NCI-H2196 (cell line): ENCODE results near the gene POR.
"Not testable (repeated sequence)": the region's sequence is repeated elsewhere in the genome, so short reads cannot be mapped to it uniquely, and the experiment has no call there.

ENCODE experiments used
- DNase-seq: peaks from one replicate; lab custom pipeline; 2025; ENCODE audit not compliant: unreplicated experiment; lab: John Stamatoyannopoulos, UW

The POR gene

DNA sequence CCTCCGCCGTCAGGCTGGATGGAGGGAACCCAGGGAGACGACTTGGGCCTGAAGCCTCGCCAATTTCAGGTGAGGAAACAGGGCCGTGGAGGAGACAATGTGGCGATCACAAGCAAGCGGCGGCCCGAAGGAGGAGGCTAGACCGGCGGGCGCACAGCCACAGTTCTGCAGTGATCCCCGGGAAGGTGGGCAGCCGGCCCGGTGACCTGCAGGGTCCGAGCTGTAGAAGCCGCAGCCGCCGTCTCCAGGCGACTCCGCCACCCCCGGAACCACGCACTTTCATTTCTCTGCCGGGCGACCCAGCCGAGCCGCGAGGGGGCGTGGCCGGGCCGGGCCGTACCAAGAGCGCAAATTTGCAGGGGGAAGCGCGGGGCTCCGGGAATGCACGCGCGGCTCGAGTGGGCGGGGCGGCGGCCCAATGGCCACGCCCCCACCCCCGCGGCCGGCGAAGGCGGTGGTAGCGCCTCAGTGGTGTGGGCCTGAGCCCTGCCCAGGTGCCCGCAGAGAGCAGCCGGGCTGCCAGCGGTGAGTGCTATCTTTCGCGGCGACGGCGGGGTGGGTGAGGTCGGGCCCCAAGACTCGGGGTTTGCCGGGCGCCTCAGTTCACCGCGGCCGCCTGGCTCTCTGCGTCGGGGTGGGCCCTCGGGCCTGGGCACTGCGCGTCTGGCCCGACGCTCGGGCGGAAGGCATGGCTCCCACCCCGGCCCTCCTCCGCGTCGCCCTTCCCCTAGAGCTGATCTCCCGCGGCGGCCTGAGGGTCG, at the start of gene POR:
POR (plus strand) TSS at position 501 of the 761 bp plus-strand sequence. CDS start 38,847 bp downstream, outside the sequence.
- peak; percentile 94 for DNase-seq

GRCh38 chr7:75866114-75866488, 48.9 kb upstream of the POR start:
- DNase-seq: peak; percentile 30

DNA sequence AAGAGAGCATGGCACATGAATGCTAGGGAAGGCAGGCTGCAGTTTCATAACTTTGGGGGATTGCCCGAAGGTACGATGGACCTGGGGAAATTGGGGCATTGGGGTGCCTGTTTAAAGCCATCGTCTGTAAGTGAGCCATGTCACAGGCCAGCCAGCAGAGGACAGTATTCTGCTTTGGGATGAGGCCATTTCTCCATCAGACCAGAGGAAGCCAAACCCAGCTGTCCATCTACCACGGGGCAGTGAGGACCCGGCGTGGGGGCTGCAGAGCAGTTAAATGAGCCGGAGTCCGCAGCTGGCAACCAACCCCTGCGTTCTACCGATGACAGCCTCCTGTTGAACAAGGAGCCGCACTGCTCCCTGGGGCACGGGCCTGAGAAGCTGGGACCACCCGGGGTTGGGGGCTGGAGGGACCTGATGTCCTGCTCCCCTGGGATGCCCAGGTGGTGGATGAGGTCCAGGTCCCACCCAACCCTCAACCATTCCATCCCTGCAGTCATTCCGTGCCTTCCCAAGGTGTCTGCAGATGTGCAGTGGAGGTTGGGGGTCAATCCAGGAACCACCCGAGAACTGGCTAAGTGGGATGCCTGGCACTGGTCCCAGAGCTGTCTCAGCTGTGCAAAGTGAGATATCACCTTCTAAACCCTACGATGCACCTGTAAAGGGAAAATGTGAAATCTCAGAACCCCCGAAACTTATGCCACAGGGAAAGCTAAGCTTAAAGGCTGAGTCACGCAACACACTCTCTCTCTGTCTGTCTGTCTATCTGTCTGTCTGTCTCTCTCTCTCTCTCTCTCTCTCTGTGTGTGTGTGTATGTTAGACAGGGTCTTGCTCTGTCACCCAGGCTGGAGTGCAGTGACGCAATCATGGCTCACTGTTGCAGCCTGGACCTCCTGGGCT, 48.2 kb upstream of the POR start:
- DNase-seq: peak; percentile 57

DNA sequence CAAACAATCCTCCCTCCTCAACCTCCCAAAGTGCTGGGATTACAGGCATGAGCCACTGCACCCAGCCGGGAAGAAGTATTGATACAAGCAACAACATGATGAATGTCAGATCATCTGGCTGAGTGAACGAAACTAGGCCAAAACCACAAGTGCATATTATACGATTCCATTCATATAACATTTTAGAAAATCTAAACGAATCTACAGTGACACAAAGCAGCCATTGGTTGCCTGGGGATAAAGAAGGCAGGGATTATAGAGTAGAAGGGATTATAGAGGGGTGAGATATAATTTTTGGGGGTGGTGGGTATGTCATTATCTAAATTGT, 47.6 kb upstream of the POR start:
- DNase-seq: no peak

DNA sequence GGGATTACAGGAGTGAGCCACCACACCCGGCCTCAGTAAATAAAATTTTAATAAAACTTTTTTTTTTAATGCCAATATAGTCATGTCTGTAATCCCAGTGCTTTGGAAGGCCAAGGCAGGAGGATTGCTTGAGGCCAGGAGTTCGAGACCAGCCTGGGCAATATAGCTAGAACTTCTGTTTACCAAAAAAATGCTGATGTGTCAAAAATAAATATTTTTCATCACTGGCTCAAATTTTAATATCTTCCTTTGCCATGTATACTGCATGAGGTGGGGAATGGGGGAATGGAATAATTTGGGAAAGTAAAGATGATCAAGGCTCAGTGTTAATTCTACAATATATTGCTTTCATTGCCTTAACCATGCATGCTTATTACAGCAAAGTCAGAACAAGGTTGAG, 46.8 kb upstream of the POR start:
- no peak for DNase-seq

- no peak for DNase-seq
Observed at GRCh38 chr7:75869776-75870379, 45.1 kb upstream of the POR start.

DNA sequence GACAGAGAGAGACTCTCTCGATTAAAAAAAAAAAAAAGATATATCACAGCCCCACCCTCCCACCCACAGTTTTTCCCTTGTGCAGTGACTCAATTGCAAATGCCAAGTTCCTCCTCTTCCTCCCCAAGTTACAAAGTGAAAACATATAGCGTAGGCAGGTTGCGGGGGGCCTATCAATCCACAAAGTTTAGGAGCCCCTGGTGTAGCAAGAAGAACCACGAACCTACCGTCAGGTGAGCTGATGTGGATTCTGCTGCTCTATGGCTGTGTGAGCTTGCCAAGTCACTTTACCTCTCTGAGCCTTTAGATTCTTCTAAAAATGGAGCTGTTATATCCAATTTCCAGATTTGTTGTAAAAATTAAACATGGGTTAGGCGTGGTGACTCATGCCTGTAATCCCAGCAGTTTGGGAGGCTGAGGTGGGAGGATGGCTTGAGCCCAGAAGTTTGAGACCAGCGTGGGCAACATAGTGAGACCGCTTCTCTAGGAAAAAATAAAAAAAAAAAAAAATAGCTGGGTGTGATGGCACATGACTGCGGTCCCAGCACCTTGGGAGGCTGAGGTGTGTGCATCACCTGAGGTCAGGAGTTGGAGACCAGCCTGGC, 44.3 kb upstream of the POR start:
- no peak for DNase-seq

GRCh38 chr7:75872073-75872782, 42.7 kb upstream of the POR start:
- DNase-seq: no peak

DNA sequence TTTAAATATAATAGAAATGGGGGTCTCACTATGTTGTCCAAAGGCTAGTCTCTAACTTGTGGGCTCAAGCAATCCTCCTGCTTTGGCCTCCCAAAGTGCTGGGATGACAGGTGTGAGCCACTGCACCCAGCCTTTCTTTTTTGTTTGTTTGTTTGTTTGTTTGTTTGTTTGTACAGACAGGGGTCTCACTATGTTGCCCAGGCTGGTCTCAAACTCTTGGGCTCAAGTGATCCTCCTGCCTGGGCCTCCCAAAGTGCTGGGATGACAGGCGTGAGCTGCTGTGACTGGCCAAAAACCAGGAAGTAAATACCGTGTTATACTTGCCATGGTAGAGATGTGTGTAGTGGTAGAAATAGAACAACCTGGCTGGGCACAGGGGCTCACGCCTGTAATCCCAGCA, 40.8 kb upstream of the POR start:
- DNase-seq: not testable (repeated sequence)

DNA sequence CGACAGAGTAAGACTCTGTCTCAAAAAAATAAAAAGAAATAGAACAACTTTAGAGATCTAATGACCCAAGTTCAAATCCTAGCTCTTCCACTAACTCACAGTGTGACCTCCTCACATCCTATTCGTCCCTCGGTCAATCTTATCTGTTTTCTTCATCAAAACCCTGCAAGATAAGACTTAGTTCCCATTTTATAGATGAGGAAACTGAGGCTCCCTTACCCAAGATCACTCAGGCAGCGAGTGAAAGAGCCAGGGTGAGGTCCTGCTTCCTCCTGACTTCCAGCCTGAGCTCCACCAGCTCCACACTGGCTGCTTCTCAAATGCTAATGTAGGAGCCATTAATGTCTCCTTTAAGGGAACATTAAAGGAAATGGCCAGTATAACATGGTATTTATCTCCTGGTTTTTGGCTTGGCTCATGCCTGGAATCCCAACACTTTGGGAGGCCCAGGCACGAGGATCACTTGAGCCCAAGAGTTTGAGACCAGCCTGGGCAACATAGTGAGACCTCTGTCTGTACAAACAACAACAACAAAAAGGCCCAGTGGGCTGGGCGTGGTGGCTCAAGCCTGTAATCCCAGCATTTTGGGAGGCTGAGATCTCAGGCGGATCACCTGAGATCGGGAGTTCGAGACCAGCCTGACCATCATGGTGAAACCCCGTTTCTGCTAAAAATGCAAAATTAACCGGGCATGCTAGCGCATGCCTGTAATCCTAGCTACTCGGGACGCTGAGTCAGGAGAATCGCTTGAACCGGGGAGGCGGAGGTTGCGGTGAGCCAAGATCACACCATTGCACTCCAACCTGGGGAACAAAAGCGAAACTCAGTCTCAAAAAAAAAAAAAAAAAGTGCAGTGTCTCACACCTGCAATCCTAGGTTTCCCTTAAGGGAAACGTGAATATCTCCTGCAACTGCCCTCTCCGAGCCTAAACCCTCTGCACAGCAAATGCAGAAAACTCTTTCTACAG, 39.6 kb upstream of the POR start:
- no peak for DNase-seq

DNA sequence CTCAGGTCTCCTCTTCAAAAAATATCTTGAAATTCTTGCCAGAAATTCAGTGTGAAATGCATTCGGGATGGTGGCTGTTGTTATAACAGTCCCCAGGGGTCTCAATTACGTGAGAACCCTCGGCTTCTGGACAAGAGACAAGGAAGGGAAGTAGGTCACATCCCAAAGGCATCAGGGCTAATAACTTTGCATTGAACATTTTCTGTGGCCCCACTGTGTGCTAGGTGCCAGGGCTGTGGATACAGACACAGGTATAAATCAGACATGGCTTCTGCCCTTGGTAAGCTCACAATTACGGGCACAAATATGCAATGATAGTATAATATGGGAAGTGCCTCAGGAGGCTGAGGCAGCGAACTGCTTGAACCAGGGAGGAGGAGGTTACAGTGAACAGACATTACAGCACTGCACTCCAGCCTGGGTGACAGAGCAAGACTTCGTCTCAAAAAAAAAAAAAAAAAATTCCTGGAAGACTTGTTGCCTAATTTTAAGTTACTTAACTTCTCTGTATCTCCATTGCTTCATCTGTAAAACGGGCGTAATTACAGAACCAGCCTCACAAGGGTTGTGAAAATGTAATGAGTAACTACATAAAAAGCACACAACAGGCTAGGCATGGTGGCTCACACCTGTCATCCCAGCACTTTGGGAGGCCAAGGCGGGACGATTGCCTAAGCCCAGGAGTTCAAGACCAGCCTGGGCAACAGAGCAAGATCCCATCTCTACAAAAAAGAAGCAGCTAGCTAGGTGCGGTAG, 38.7 kb upstream of the POR start:
- DNase-seq: no peak

DNA sequence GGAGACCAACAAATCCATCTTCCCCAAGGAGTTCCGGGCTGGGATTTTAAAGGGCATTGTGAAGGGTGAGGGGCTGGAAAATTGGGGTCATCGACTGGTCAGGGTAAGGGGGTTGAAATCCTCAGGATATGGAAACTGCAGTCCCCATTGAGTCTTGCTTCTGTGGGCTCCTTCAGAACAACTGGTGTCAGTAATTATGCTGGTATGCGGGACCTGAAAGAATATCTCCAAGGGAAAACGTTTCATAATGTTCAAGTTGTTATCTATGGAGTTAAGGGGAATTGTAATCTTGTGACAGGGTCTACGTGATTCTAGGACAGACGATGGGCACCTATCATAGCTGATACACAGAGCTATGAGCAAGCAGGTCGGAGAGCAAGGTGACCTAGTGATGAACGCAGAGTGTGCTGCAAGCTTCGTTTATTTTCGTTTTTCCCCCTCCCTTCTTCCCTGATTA, 36.6 kb upstream of the POR start:
- no peak for DNase-seq

DNA sequence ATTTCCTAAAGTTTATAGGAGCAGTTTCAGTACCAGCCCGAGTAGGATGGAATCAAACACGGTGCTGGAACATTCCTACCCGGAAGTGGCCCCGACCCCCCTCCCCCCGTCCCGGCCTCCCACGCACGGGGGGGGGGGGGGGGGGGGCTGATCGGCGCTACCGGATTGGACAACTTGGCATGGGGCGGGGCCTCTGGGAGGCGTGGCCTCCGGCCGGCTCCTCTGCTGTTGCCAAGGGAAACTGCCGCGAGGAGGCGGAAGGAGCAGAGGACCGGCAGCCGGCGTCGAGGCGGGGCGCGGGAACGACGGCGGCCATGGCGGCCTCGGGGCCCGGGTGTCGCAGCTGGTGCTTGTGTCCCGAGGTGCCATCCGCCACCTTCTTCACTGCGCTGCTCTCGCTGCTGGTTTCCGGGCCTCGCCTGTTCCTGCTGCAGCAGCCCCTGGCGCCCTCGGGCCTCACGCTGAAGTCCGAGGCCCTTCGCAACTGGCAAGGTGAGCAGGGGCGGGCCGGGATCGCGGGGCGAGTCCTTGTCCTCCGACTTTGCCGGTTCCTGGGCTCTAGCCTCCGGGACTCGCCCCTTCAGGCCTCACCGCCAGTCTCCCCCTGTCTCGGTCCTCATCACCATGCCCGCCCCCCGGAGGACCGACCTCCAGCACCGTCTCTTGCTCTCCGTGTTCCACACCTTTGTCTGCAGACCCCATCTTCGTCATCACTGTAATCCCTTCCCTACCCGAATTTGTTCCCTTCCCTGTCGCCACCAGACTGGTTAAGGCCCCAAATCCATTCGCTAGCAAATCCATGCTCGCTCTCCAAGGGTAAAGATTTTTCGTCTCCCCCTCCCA, 36.0 kb upstream of the POR start, which contains the start of gene RHBDD2:
RHBDD2 (plus strand) TSS at position 266 of the 843 bp plus-strand sequence; CDS start at position 315, 49 bp downstream.
- DNase-seq: peak; percentile 95

DNA sequence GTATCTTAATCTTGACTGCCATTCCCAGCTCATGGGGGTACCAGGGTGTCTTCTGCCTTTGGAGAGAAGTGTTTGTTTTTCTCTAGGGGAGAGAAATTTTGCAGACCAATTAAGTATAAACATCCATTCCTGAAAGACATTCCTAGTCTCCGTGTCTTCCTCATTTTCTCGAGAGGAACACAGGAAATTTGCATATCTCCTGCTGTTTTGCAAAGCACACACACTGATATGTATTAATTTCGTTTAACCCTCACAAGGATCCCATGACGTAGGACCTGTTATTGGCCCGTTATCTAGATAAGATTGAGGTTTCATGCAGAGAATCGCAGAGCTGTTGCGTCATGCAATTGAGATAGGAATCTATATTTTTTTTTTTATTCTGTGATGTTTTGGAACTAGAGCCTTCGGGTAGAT, 35.2 kb upstream of the POR start:
- DNase-seq: peak; percentile 22

- no peak for DNase-seq
Observed at GRCh38 chr7:75880242-75880641, 34.7 kb upstream of the POR start.

GRCh38 chr7:75881436-75882095, 33.4 kb upstream of the POR start:
- DNase-seq: no peak

DNA sequence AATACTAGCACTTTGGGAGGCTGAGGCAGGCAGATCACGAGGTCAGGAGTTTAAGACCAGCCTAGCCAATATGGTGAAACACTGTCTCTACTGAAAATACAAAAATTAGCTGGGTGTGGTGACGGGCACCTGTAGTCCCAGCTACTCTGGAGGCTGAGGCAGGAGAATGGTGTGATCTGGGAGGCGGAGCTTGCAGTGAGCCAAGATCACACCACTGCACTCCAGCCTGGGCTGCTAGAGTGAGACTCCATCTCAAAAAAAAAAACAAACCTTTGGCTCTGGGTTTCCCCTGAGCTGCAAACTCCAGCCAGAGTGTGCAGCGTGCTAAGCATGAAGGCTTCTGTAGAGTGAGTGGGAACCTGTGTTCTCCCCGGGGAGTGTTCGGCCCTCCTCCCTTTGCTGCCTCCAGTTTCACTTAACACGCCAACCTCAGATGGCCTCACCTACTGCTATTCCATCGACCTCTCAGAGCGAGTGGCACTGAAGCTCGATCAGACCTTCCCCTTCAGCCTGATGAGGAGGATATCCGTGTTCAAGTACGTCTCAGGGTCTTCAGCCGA, 31.6 kb upstream of the POR start:
- not testable (repeated sequence) for DNase-seq
